ENCODE results near the gene AREL1. TPM values are rescaled to one million over a fixed set of nuclear protein-coding genes. Genes with fewer than 3 reads are reported as not detected.
"Not testable (repeated sequence)": the region's sequence is repeated elsewhere in the genome, so short reads cannot be mapped to it uniquely, and the experiment has no call there.

AREL1 gene
- total RNA-seq = 10 to 100 TPM; 12.4 to 26.5 (median 21.6) TPM

- intact Hi-C loops (cut with DNase I; ENCODE audit: low total_unique reads) = no loop called here
- WGBS, 2 donors = 1% methylated on average over 31 of the region's 31 CpGs
- TF ChIP-seq CTCF (IDR thresholded peaks at IDR 0.05) (no peak), POLR2A (IDR thresholded peaks at IDR 0.05) (peak in 1 of 2 donors; percentile 5)
- H3K4me3 ChIP-seq (ENCODE audit: low read depth, poor library complexity, severe bottlenecking) = peak within 1 kb of the TSS; percentile 43
- peak; percentile 83 to 95 for DNase-seq (ENCODE audit: low spot score in 2 of 2)
Measured at GRCh38 chr14:74712499-74713394, at the start of gene AREL1, which contains the start of gene FCF1. AREL1 (minus strand) TSS chr14:74713080; CDS start chr14:74685615, 27,465 bp downstream. FCF1 (plus strand) TSS chr14:74713144; CDS start chr14:74713198, 54 bp downstream.

- DNase-seq (ENCODE audit: low spot score in 2 of 2); intact Hi-C loops (cut with DNase I; ENCODE audit: low total_unique reads); H3K4me3 ChIP-seq (ENCODE audit: low read depth, poor library complexity, severe bottlenecking): not testable (repeated sequence)
- WGBS, 2 donors = 90 to 92% methylated on average over 5 of the region's 5 CpGs
Measured at GRCh38 chr14:74758505-74758904, 45.6 kb upstream of the AREL1 start.

- no peak overlapping the region for H3K4me3 ChIP-seq (ENCODE audit: low read depth, poor library complexity, severe bottlenecking)
- 88 to 94% methylated on average over 1 of the region's 1 CpG for WGBS, 2 donors
- intact Hi-C loops (cut with DNase I; ENCODE audit: low total_unique reads) = no loop called here
- TF ChIP-seq CTCF (IDR thresholded peaks at IDR 0.05) (no peak), POLR2A (IDR thresholded peaks at IDR 0.05) (no peak)
- no peak for DNase-seq (ENCODE audit: low spot score in 2 of 2)
Measured at GRCh38 chr14:74756326-74756725, 43.4 kb upstream of the AREL1 start.

- no peak for DNase-seq (ENCODE audit: low spot score in 2 of 2)
- H3K4me3 ChIP-seq (ENCODE audit: low read depth, poor library complexity, severe bottlenecking) = no peak overlapping the region
- 92 to 95% methylated on average over 7 of the region's 7 CpGs for WGBS, 2 donors
- TF ChIP-seq CTCF (IDR thresholded peaks at IDR 0.05) (no peak), POLR2A (IDR thresholded peaks at IDR 0.05) (no peak)
- intact Hi-C loops (cut with DNase I; ENCODE audit: low total_unique reads) = no loop called here
Measured at GRCh38 chr14:74754899-74755298, 42.0 kb upstream of the AREL1 start.

- intact Hi-C loops (cut with DNase I; ENCODE audit: low total_unique reads) = no loop called here
- no peak for TF ChIP-seq CTCF (IDR thresholded peaks at IDR 0.05)
- no peak for TF ChIP-seq POLR2A (IDR thresholded peaks at IDR 0.05)
- DNase-seq (ENCODE audit: low spot score in 2 of 2) = no peak
- WGBS, 2 donors = 74 to 84% methylated on average over 2 of the region's 2 CpGs
- no peak overlapping the region for H3K4me3 ChIP-seq (ENCODE audit: low read depth, poor library complexity, severe bottlenecking)
Measured at GRCh38 chr14:74754157-74754556, 41.3 kb upstream of the AREL1 start.

- no peak overlapping the region for H3K4me3 ChIP-seq (ENCODE audit: low read depth, poor library complexity, severe bottlenecking)
- no peak for TF ChIP-seq POLR2A (IDR thresholded peaks at IDR 0.05)
- no peak for TF ChIP-seq CTCF (IDR thresholded peaks at IDR 0.05)
- intact Hi-C loops (cut with DNase I; ENCODE audit: low total_unique reads) = no loop called here
- no peak for DNase-seq (ENCODE audit: low spot score in 2 of 2)
- WGBS, 2 donors = 85 to 97% methylated on average over 2 of the region's 2 CpGs
Measured at GRCh38 chr14:74747237-74747636, 34.4 kb upstream of the AREL1 start.
